ENCODE data around the gene PRSS33. TPM values are rescaled to one million over a fixed set of nuclear protein-coding genes. Genes with fewer than 3 reads are reported as not detected.

PRSS33 gene
- total RNA-seq, 1 experiment from 2014 or later, result not detected

DNA sequence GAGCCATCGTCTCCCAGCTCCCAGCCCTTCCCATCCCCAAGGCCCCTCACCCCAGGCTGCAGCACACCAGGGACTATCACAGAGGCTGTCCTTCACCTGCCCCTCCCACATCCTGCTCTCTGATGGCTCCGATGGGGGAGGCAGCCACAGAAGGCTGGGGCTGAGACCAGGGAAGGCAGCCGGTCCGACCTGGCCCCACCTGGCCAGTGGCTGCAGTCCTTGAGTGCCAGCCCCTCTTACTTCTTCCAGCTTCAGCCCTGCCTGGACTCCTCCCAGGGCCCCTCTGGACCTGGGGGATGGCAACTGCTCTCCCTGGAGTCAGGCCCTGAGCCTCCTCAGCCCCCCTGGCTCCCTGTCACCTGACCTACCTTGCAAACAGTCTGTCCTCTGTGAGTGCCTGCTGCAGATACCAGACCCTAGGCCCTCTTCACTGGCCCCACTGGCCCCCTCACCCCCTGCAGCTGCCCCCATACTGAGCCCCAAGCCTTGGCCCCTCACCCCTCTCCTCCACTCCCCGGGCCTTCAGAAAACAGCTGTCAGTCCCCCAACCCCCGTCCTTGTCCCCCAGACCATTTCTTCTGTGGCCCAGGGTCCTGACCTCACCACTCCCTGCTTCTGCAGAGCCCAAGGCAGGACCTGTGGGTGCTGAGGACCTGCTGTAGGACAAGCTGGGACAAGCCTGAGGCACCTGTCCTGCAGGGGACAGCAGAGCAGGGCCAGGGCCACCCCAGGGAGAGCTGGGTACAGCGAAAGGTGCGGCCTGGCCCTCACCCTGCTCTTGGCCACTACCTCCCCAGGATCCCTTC, 47.5 kb downstream of the PRSS33 start:
- no peak overlapping the region for H3T11ph ChIP-seq (ENCODE audit: low read length)
- Mint-ChIP-seq H3K9me3 (no peaks in the 10 kb centered on the region), H3K4me3 (no peak overlapping the region), H3K27ac (no peak overlapping the region; a peak in 1 of 7 replicates), H3K27me3 (ENCODE audit: low read depth) (no peaks in the 10 kb centered on the region; the same call in 1 of the 2 replicates), H3K36me3 (ENCODE audit: insufficient read depth in 1 of 3, low read depth in 3 of 3) (no peaks in the 10 kb centered on the region), H3K4me1 (peaks cover 6 to 21% of the 10 kb centered on the region in 2 experiments; a peak in 2 of 4 replicates)
- H2BK12ac ChIP-seq (ENCODE audit: insufficient read length, low read depth, low read length), result no peak overlapping the region
- no peak overlapping the region for H3K56ac ChIP-seq (ENCODE audit: insufficient read length, low read depth, low read length)
- no peaks in the 10 kb centered on the region for H3K79me2 ChIP-seq (ENCODE audit: insufficient read depth, low read length)
- H2AFZ ChIP-seq (ENCODE audit: low read length), result no peak overlapping the region
- no peaks in the 10 kb centered on the region for H3K79me1 ChIP-seq (ENCODE audit: insufficient read depth, low read depth, low read length, poor library complexity, severe bottlenecking)
- H3K27me3 ChIP-seq (ENCODE audit: insufficient read depth, low read length), result no peaks in the 10 kb centered on the region
- no peak overlapping the region for H3K27ac ChIP-seq (ENCODE audit: insufficient read length, low read depth, low read length)
- H3K4me2 ChIP-seq (ENCODE audit: insufficient read depth, insufficient read length, low read length), result no peak overlapping the region
- no peaks in the 10 kb centered on the region for H3K9me3 ChIP-seq (ENCODE audit: control insufficient read depth, low read depth, low read length)
- H2BK120ac ChIP-seq (ENCODE audit: low read depth, low read length, poor library complexity, severe bottlenecking), result no peak overlapping the region
- H3K14ac ChIP-seq (ENCODE audit: insufficient read depth, low read length), result no peak overlapping the region; the same call in 1 of the 2 replicates
- no peaks in the 10 kb centered on the region for H4K20me1 ChIP-seq (ENCODE audit: control insufficient read depth, insufficient read depth, insufficient read length)
- no peak overlapping the region for H3K4ac ChIP-seq (ENCODE audit: low read depth, low read length)
- H3K4me1 ChIP-seq (ENCODE audit: insufficient read depth, low read length), result no peaks in the 10 kb centered on the region
- WGBS (ENCODE audit: extremely low coverage, insufficient read length, low lambda C conversion rate), result no CpG with 5 or more reads among the region's 8 CpGs
- no peak overlapping the region for H3K18ac ChIP-seq (ENCODE audit: insufficient read length, low read depth, low read length)
- H4K91ac ChIP-seq (ENCODE audit: insufficient read length, low read depth, low read length), result no peak overlapping the region
- H2BK20ac ChIP-seq (ENCODE audit: low read depth, low read length, poor library complexity, severe bottlenecking), result no peak overlapping the region
- no peak overlapping the region for H3K9ac ChIP-seq (ENCODE audit: extremely low read depth, insufficient read length, low read length)
- H3K23me2 ChIP-seq (ENCODE audit: insufficient read length, low read depth, low read length, poor library complexity, severe bottlenecking), result no peaks in the 10 kb centered on the region
- no peak overlapping the region for H3K23ac ChIP-seq (ENCODE audit: insufficient read length, low read depth, low read length)
- no peak overlapping the region for H4K5ac ChIP-seq (ENCODE audit: insufficient read length, low read depth, low read length)
- H2BK15ac ChIP-seq (ENCODE audit: low read depth, low read length), result no peak overlapping the region
- no peak overlapping the region for H4K8ac ChIP-seq (replicated peaks; ENCODE audit: insufficient read length, low read depth, low read length)
- no peak overlapping the region for H2BK5ac ChIP-seq (ENCODE audit: insufficient read length, low read length)
- H2AK5ac ChIP-seq (ENCODE audit: insufficient read length, low read length), result no peak overlapping the region
- no peak for TF ChIP-seq CTCF (conservative IDR thresholded peaks at IDR 0.05)
- DNase-seq, result no peak
